K562 (cell line): ENCODE results near the gene MLLT3. TPM values are rescaled to one million over a fixed set of nuclear protein-coding genes. Genes with fewer than 3 reads are reported as not detected.

Source experiments
- FOXK2 ChIP-seq, 2 experiments: fragments of 450-650 bp; IDR thresholded peaks in 1 of 2; conservative IDR thresholded peaks in 1 of 2; 2 replicates each; pipeline ENCODE4 v1.6.1; 2016; ENCODE audit warnings: low read depth in 2 of 2, mild to moderate bottlenecking in 1 of 2
- NFIC ChIP-seq: fragments of 450-650 bp; IDR thresholded peaks from 2 replicates; pipeline ENCODE4 v1.6.1; 2017; ENCODE audit warnings: mild to moderate bottlenecking, inconsistent platforms
- RBM17 ChIP-seq: fragments of 200-400 bp; formaldehyde crosslinking; IDR thresholded peaks from 2 replicates; pipeline ENCODE4 v1.6.1; 2017; ENCODE audit warnings: low read depth, mild to moderate bottlenecking, low read length, borderline replicate concordance
- TSHZ1 ChIP-seq: fragments of 250-450 bp; sonication (Bioruptor Pico); IDR thresholded peaks from 2 replicates; pipeline ENCODE4 v1.4.0; 2020; ENCODE audit warnings: mild to moderate bottlenecking, moderate library complexity
- polyA plus RNA-seq, 8 experiments: library from polyadenylated mRNA; depleted of rRNA in 4 of 8; stranded (reverse) in 5 of 8; unstranded in 3 of 8; fragments of >200 nt; fragmentation: Nextera tagmentation in 2 of 8; fragmentation: Illumina TruSeq in 1 of 8; extraction: Ambion mirVana in 2 of 8; extraction: Trizol in 1 of 8; gene quantifications; 2 replicates each; pipeline versions ENCODE4 v1.2.1 to v1.2.3, GENCODE V29; 2011 to 2014; ENCODE audit warnings: inconsistent platforms in 1 of 8, missing spikeins in 1 of 8
- total RNA-seq, 7 experiments: library from RNA; depleted of rRNA in 6 of 7; stranded (reverse); fragments of >200 nt in 6 of 7; fragmentation: Illumina TruSeq in 2 of 7; extraction: Trizol in 2 of 7; gene quantifications; 2 replicates each; pipeline versions ENCODE4 v1.2.1 to v1.2.3, GENCODE V29; 2011 to 2021; ENCODE audit warnings: low replicate concordance in 1 of 7
- TF ChIP-seq, protein P1 (sequence below): fragments of 200-600 bp; sonication (generic); IDR thresholded peaks from one replicate; pipeline ENCODE4 v1.6.1; 2012; ENCODE audit warnings: mild to moderate bottlenecking, low read depth, low read length, inconsistent platforms

The MLLT3 gene
- total and polyA plus RNA-seq, 9 of the 15 experiments (the other 6 are each of a cell fraction or from before 2014, with no cell fraction given), result 0.07 to 0.42 (median 0.22) TPM; not detected in 4

DNA sequence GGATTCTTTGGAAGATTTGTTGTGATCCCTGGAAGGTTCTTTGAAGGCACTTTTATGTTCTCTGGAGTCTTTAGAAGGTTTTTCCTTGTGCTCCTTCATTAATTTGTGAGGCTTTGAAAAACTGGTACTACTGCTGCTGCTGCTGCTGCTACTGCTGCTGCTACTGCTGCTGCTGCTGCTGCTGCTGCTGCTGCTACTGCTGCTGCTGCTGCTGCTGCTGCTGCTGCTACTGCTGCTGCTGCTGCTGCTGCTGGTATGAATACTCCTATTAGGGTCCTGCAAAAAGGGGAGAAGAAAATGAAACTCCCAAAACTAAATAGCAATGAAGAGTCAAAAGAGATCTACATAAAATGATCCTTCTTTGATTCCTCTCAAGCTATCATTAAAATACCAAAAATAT, 208.1 kb downstream of the MLLT3 start (continued):
- no peak for TF ChIP-seq TSHZ1 (CRISPR knock-in tag)
- TF ChIP-seq FOXK2 (conservative IDR thresholded peaks at IDR 0.05 in 1 of 2, IDR thresholded peaks at IDR 0.05 in 1 of 2; ENCODE audit: low read depth in 2 of 2), result no peak
- no peak for TF ChIP-seq NFIC
- TF ChIP-seq, protein P1, sequence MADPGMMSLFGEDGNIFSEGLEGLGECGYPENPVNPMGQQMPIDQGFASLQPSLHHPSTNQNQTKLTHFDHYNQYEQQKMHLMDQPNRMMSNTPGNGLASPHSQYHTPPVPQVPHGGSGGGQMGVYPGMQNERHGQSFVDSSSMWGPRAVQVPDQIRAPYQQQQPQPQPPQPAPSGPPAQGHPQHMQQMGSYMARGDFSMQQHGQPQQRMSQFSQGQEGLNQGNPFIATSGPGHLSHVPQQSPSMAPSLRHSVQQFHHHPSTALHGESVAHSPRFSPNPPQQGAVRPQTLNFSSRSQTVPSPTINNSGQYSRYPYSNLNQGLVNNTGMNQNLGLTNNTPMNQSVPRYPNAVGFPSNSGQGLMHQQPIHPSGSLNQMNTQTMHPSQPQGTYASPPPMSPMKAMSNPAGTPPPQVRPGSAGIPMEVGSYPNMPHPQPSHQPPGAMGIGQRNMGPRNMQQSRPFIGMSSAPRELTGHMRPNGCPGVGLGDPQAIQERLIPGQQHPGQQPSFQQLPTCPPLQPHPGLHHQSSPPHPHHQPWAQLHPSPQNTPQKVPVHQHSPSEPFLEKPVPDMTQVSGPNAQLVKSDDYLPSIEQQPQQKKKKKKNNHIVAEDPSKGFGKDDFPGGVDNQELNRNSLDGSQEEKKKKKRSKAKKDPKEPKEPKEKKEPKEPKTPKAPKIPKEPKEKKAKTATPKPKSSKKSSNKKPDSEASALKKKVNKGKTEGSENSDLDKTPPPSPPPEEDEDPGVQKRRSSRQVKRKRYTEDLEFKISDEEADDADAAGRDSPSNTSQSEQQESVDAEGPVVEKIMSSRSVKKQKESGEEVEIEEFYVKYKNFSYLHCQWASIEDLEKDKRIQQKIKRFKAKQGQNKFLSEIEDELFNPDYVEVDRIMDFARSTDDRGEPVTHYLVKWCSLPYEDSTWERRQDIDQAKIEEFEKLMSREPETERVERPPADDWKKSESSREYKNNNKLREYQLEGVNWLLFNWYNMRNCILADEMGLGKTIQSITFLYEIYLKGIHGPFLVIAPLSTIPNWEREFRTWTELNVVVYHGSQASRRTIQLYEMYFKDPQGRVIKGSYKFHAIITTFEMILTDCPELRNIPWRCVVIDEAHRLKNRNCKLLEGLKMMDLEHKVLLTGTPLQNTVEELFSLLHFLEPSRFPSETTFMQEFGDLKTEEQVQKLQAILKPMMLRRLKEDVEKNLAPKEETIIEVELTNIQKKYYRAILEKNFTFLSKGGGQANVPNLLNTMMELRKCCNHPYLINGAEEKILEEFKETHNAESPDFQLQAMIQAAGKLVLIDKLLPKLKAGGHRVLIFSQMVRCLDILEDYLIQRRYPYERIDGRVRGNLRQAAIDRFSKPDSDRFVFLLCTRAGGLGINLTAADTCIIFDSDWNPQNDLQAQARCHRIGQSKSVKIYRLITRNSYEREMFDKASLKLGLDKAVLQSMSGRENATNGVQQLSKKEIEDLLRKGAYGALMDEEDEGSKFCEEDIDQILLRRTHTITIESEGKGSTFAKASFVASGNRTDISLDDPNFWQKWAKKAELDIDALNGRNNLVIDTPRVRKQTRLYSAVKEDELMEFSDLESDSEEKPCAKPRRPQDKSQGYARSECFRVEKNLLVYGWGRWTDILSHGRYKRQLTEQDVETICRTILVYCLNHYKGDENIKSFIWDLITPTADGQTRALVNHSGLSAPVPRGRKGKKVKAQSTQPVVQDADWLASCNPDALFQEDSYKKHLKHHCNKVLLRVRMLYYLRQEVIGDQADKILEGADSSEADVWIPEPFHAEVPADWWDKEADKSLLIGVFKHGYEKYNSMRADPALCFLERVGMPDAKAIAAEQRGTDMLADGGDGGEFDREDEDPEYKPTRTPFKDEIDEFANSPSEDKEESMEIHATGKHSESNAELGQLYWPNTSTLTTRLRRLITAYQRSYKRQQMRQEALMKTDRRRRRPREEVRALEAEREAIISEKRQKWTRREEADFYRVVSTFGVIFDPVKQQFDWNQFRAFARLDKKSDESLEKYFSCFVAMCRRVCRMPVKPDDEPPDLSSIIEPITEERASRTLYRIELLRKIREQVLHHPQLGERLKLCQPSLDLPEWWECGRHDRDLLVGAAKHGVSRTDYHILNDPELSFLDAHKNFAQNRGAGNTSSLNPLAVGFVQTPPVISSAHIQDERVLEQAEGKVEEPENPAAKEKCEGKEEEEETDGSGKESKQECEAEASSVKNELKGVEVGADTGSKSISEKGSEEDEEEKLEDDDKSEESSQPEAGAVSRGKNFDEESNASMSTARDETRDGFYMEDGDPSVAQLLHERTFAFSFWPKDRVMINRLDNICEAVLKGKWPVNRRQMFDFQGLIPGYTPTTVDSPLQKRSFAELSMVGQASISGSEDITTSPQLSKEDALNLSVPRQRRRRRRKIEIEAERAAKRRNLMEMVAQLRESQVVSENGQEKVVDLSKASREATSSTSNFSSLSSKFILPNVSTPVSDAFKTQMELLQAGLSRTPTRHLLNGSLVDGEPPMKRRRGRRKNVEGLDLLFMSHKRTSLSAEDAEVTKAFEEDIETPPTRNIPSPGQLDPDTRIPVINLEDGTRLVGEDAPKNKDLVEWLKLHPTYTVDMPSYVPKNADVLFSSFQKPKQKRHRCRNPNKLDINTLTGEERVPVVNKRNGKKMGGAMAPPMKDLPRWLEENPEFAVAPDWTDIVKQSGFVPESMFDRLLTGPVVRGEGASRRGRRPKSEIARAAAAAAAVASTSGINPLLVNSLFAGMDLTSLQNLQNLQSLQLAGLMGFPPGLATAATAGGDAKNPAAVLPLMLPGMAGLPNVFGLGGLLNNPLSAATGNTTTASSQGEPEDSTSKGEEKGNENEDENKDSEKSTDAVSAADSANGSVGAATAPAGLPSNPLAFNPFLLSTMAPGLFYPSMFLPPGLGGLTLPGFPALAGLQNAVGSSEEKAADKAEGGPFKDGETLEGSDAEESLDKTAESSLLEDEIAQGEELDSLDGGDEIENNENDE, result no peak
- TF ChIP-seq RBM17, result no peak
- TF ChIP-seq, all 486 proteins: peak for 0
